HPDE6-E6E7 (cell line): ENCODE results near the gene SLC22A5.
"Not testable (repeated sequence)": the region's sequence is repeated elsewhere in the genome, so short reads cannot be mapped to it uniquely, and the experiment has no call there.

ENCODE experiments used
- DNase-seq: peaks from one replicate; pipeline ENCODE4 v3.0.0; 2011; ENCODE audit warnings: missing footprints; ENCODE audit errors: extremely low spot score

The SLC22A5 gene

GRCh38 chr5:132413567-132413966, 44.1 kb downstream of the SLC22A5 start:
- DNase-seq: no peak

- DNase-seq: no peak
Observed at GRCh38 chr5:132414634-132415378, 45.3 kb downstream of the SLC22A5 start.

- not testable (repeated sequence) for DNase-seq
Observed at GRCh38 chr5:132415516-132415915, 46.0 kb downstream of the SLC22A5 start.

- DNase-seq: no peak
Observed at GRCh38 chr5:132416306-132417009, 46.9 kb downstream of the SLC22A5 start.

GRCh38 chr5:132417010-132417439, 47.5 kb downstream of the SLC22A5 start:
- no peak for DNase-seq

DNA sequence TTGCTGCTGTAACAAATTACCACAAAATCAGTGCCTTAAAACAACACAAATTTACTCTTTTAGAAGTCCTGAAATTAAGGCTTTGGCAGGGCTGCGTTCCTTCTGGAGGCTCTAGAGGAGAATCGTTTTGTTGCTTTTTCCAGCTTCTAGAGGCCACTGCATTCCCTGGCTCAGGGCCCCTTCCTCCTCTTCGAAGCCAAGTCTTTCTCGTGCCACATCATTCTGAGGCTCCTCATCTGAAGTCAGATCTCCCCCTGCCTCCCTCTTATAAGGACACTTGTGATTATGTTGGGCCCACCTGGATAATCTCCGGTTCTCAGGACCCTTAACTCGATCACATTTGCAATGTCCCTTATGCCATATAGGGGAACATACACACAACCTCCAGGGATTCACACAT, 48.0 kb downstream of the SLC22A5 start:
- DNase-seq: no peak

GRCh38 chr5:132417889-132418485, 48.5 kb downstream of the SLC22A5 start:
- DNase-seq: no peak

- no peak for DNase-seq
Observed at GRCh38 chr5:132418881-132419280, 49.4 kb downstream of the SLC22A5 start.

- no peak for DNase-seq
Observed at GRCh38 chr5:132419502-132420468, 50.3 kb downstream of the SLC22A5 start.

DNA sequence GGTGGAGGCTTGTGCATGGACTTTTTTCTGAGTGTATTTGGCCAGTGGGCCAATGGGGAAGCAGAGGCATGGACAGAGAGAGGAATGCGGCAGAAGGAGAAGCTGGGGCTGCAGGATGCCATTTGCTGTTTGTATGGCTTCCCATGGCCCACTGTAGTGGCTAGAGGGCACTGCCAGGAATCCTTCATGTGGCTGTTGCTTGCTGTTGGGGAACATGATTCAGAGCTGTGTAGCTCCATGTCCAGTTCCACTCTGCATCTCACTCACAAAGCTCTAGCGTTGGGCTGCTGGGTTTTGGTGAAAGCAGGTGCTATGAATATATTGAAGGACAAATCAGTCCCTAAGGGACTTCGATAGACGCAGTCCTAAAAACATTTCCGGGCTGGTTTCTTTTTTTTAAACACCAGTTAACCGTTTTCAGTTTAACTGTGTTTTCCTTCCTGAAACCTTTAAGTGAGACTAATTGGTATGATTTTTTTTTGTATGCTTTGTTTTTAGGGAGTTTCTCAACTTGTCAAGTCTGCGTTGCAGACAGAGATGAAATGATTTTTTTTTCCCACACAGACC, 51.3 kb downstream of the SLC22A5 start:
- no peak for DNase-seq

GRCh38 chr5:132421462-132421861, 52.0 kb downstream of the SLC22A5 start:
- DNase-seq: no peak

DNA sequence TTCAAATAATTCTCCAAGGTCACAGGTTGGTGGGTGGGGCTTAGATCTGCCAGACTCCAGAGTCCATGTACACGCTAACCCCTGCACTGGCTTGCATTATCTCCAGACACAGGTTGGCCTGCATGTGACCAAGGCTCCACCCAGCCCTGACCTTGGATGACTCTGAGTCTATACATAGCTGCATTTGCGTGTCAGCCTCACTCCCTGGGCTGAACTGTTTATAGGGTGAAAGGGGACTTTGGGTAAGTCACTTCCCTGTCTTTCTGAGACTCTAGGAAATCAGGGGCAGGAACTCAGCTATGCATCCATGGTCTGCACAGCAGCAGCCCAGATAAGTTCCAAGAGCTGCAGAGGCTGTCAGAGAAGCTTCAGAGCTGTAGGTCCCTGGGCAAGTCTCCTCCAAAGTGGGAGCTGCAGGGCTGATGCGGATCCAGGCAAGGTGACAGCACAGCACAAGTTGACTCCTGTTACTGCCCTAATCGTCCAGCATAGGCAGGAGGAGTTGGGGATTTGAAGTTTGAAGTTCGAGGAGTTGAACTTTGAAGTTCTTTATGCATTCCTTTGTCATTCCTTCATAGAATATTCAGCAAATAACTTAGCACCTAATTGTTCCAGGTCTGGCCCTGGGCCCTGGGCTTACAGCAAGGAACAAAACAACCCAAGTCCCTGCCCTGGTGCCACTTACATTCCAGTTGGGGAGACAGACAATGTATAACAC, 53.4 kb downstream of the SLC22A5 start:
- DNase-seq: no peak

DNA sequence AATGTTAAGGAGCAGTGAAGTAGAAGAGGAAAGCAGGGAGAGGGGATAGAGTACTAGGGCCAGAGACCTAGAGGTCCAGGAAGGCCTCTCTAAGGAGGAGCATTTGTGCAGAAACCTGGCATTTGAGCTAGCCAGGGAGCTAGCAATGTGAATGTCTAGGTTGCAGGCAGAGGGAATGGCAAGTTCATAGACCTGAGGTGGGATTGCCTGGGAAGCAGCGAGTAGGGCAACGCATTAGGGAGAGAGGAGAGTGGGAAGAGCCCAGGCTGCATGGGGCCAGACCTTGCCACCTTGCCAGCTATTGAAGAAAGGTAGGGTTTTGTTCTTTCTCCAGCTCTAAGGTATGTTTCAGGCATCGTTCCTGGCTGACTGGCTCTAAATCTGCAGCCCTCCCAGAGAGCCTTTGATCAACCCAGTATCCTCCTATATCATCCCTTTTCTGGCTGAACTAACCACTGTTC, 54.0 kb downstream of the SLC22A5 start:
- no peak for DNase-seq

DNA sequence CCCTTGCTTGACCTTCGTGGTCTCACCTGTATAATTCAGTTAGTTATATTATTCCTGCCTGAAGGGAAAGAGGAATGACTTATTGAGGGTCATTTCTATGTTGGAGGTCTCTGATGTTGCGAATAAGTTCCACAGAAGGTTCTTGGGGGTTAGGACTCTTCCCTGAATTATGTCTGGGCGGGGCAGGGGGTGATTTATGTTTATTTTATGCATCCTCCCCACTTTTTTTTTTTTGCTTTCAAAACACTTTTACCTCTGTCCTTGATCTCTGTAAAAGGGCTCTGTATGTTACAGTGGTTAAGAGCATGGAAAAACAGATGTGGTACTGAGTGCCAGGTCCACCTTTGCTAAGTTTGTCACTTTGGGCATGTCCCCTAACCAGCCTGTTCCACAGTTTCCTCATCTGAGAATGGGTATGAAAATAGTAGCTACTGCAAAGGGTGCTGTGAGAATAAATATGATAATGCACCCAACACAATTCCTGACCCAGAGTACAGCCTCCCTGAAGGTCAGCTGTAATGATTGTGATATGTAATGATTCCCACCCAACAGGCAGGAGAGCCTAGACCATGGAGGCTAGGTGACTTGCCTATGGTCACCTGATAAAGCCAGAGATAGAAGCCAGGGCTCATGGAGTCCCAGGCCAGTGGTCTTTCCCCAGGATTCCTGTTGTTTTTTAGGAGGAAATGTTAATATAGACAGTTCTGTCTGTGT, 54.8 kb downstream of the SLC22A5 start:
- no peak for DNase-seq

- no peak for DNase-seq
Observed at GRCh38 chr5:132425009-132425937, 55.8 kb downstream of the SLC22A5 start.

DNA sequence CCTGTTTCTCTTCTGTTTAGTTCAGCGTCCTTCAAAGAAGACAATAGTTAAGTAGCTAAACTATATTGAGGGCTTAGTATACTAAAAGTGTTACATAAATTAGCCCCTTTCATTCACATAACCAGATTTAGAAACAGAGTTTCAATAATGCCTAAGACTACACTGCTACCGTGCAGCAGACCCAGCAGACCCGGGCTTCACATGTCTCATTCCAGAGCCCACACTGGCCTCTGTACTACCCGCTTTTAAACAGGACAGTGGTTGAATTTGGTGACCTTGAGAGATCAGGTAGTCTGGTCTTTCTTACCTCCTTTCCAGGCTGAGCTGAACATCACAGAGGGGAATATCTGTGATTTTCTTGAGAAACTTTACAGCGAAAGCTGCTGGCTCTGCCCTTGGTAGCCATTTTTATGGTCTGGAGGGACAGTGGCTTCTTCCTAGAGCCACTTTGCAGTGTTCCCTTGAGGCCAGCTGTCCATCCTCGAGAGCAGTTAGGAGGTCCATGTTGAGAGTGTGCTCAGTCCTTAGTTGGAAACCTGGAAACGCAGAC, 56.5 kb downstream of the SLC22A5 start:
- no peak for DNase-seq

GRCh38 chr5:132426525-132427138, 57.1 kb downstream of the SLC22A5 start:
- DNase-seq: peak; percentile 89
